Urinary bladder (tissue), 4 donors: ENCODE results near the gene NACC2. TPM values are rescaled to one million over a fixed set of nuclear protein-coding genes. Genes with fewer than 3 reads are reported as not detected.
"Not testable (repeated sequence)": the region's sequence is repeated elsewhere in the genome, so short reads cannot be mapped to it uniquely, and the experiment has no call there.

Experiments
- DNase-seq: peaks from one replicate; pipeline ENCODE4 v3.0.0-alpha.2; 2015; ENCODE audit errors: extremely low spot score
- H3K27ac ChIP-seq: one replicate; pipeline ENCODE4 v1.5.1; 2013; ENCODE audit warnings: low read depth, mild to moderate bottlenecking, moderate library complexity
- H3K36me3 ChIP-seq: one replicate; pipeline ENCODE4 v1.6.1; 2013; ENCODE audit warnings: mild to moderate bottlenecking, moderate library complexity; ENCODE audit not compliant: insufficient read depth
- H3K4me1 ChIP-seq: one replicate; pipeline ENCODE4 v1.6.1; 2013; ENCODE audit warnings: mild to moderate bottlenecking, moderate library complexity; ENCODE audit not compliant: insufficient read depth
- H3K4me3 ChIP-seq: one replicate; pipeline ENCODE4 v1.5.1; 2013; ENCODE audit warnings: low read depth, low read length
- WGBS: extraction: QIAGEN DNeasy Blood & Tissue Kit; methylation state at CpG from one replicate; pipeline ENCODE4 v1.1.7; 2013; 5-methylcytosine and 5-hydroxymethylcytosine counted together
- polyA plus RNA-seq: library from polyadenylated mRNA; stranded (reverse); fragments of 200-250 nt; gene quantifications from one replicate; pipeline ENCODE4 v1.2.3, GENCODE V29; 2013
- total RNA-seq: library from RNA; depleted of rRNA; stranded (reverse); fragments of >200 nt; gene quantifications from one replicate; pipeline ENCODE4 v1.2.3, GENCODE V29; 2014
- donor health status: healthy with polysubstance abuse.
- donor health status: healthy.

The NACC2 gene
- total and polyA plus RNA-seq, 2 donors, result 14.9 to 54.1 TPM

DNA sequence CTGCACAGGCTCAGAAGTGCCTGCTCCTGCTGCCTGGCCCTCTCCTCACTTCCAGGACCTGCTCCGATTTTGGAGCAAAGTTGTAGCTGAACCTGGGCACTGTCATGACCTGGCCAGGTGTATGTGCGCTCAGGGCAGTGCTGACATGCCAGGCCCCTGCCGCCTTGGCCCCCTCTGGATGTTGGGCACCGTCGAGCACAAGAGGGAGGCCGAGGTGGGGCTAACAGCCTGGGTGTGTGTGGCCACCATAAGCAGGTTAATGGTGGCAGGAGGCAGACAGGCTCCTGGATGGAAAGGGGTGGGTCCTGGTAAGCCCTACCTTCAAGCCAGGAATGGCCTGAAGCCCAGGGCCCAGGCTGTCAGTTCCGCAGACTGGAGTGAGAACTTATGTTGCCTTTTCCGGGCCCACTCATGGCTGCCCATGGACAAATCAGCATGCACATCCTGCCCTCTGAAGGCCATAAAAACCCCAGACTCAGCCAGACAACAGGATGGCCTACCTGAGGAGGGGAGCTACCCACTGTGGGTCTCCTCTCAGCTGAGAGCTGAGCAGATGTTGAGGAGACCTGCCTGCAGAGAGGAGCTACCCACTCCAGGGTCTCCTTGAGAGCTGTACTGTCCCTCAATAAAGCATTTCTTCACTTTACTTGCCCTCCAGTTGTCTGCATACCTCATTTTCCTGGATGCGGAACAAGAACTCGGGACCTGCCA, 66.2 kb downstream of the NACC2 start:
- Histone ChIP-seq H3K4me3 (no peak overlapping the region), H3K4me1 (no peaks in the 10 kb centered on the region), H3K36me3 (no peaks in the 10 kb centered on the region), H3K27ac (no peak overlapping the region)
- DNase-seq, result no peak
- WGBS, result 84% methylated on average over 10 of the region's 10 CpGs

DNA sequence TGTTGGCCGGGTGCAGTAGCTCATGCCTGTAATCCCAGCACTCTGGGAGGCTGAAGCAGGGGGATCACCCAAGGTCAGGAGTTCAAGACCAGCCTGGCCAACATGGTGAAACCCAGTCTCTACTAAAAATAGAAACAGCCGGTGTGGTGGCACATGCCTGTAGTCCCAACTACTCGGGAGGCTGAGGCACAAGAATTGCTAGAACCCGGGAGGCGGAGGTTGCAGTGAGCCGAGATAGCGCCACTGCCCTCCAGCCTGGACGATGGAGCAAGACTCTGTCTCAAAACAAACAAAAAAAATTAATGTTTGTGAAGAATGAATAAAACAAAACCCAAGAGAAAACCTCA, 68.2 kb downstream of the NACC2 start:
- not testable (repeated sequence) for H3K36me3 ChIP-seq, H3K4me1 ChIP-seq, H3K27ac ChIP-seq, DNase-seq, H3K4me3 ChIP-seq
- 85% methylated on average over 8 of the region's 8 CpGs for WGBS

- Histone ChIP-seq H3K4me3 (no peak overlapping the region), H3K36me3 (no peaks in the 10 kb centered on the region), H3K27ac (no peak overlapping the region), H3K4me1 (no peaks in the 10 kb centered on the region)
- WGBS, result 83% methylated on average over 8 of the region's 8 CpGs
- no peak for DNase-seq
These were observed 68.7 kb downstream of the NACC2 start for GRCh38 chr9:136026266-136026942.

GRCh38 chr9:136025481-136025880, 69.6 kb downstream of the NACC2 start:
- no peaks in the 10 kb centered on the region for H3K36me3 ChIP-seq
- WGBS, result 70% methylated on average over 10 of the region's 10 CpGs
- no peak overlapping the region for H3K4me3 ChIP-seq
- no peaks in the 10 kb centered on the region for H3K4me1 ChIP-seq
- no peak overlapping the region for H3K27ac ChIP-seq
- DNase-seq, result no peak

GRCh38 chr9:136024696-136025316, 70.3 kb downstream of the NACC2 start:
- H3K4me1 ChIP-seq, result no peaks in the 10 kb centered on the region
- H3K4me3 ChIP-seq, result no peak overlapping the region
- DNase-seq, result no peak
- no peak overlapping the region for H3K27ac ChIP-seq
- 58% methylated on average over 16 of the region's 16 CpGs for WGBS
- H3K36me3 ChIP-seq, result no peaks in the 10 kb centered on the region

GRCh38 chr9:136024286-136024685, 70.8 kb downstream of the NACC2 start:
- 69% methylated on average over 2 of the region's 2 CpGs for WGBS
- DNase-seq, result no peak
- H3K27ac ChIP-seq, result no peak overlapping the region
- H3K36me3 ChIP-seq, result no peaks in the 10 kb centered on the region
- H3K4me1 ChIP-seq, result no peaks in the 10 kb centered on the region
- no peak overlapping the region for H3K4me3 ChIP-seq

GRCh38 chr9:136023410-136024225, 71.5 kb downstream of the NACC2 start:
- Histone ChIP-seq H3K4me1 (no peaks in the 10 kb centered on the region), H3K36me3 (no peaks in the 10 kb centered on the region), H3K4me3 (no peak overlapping the region), H3K27ac (no peak overlapping the region)
- 51% methylated on average over 16 of the region's 16 CpGs for WGBS
- DNase-seq, result no peak

DNA sequence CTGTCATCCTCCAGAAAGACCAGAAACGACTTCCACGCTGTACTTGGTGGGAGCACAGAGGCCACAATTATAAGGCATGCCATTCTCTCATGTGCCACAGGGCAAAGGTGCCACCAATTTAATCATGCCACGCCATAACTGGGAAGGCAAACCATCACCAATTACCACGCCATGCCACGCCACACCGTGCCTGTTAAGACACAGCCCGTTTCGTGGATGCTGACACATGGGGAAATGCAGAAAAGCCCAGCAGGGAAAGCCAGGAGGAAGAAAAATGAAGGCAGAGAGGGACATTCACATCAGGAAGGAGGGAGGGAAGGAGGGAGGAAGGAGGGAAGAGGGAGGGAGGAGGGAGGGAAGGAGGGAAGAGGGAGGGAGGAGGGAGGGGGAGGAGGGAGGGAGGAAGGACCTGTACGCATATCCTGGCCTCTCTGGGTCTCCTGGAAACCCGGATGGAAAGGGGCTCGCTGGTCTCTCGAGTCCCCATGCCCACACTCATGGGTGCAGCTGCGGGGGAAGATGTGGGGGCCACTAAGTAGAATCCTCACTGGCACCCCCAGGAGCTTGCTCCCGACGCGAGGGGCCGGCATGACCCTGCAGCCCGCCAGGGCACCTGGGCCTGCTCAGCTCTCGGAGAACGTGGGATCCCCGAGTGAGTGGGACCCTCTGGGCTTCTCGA, 72.2 kb downstream of the NACC2 start:
- H3K27ac ChIP-seq, result no peak overlapping the region
- H3K4me1 ChIP-seq, result no peaks in the 10 kb centered on the region
- 91% methylated on average over 22 of the region's 22 CpGs for WGBS
- DNase-seq, result no peak
- H3K36me3 ChIP-seq, result no peaks in the 10 kb centered on the region
- no peak overlapping the region for H3K4me3 ChIP-seq

DNA sequence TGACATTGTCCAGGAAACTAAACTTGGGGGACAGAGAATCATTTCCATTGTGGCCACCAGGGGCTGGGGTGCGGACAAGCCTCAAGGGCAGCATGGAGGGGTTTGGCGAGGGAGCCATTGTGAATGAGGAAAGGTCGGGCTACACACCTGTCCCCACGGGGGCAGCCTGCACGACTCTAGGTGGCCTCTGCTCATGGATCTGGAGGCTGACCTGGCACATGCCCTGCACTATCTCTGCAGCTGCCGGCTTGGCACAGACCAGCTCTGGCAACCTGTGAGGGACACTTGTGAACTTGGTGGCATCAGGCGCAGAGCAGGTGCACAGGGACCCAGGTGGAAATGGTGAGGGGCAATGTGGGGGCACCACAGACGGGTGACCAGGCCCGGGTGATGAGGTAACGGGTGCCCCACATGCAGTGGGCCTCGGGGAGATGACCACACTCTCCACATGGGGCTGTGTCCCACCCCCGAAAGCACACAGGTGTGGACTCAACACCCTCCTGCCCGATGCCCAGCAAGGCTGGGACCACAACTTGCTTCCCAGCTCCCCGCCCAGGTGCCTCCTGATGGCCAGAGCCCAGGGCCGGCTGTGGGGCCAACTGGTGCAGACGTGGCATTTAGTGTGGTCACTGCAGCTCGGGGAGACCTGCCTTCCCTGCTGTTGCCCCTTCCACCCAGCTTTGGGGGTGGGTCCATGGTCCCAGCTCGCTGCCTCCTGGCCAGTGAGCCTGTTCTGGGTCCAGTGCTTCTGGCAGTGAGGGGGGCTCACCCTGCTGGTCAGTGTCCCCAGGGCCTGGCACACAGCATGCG, 73.0 kb downstream of the NACC2 start:
- H3K4me1 ChIP-seq, result no peaks in the 10 kb centered on the region
- no peaks in the 10 kb centered on the region for H3K36me3 ChIP-seq
- WGBS, result 88% methylated on average over 19 of the region's 19 CpGs
- no peak overlapping the region for H3K4me3 ChIP-seq
- no peak overlapping the region for H3K27ac ChIP-seq
- DNase-seq, result no peak

- H3K36me3 ChIP-seq, result no peaks in the 10 kb centered on the region
- no peak overlapping the region for H3K27ac ChIP-seq
- H3K4me3 ChIP-seq, result no peak overlapping the region
- H3K4me1 ChIP-seq, result no peaks in the 10 kb centered on the region
- DNase-seq, result no peak
- WGBS, result 82% methylated on average over 25 of the region's 25 CpGs
These were observed 73.8 kb downstream of the NACC2 start for GRCh38 chr9:136021171-136021871.

DNA sequence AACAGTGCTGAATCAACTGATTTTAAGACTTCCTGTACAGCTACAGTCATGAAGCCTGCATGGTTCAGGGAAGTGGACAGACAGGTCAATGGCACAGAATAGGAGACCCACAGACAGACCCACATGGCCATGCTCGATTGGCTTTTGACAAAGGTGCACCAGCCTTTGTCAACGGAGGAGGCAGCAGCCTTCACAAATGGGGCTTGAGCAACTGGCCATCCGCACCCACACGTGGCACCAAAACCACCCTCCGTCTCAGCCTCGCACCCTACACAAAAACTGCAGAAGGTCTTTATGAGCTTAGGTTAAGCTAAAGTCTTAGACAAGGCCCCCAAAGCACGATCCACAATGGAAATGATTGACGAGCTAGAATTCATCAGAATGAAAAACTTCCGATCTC, 74.4 kb downstream of the NACC2 start:
- H3K4me1 ChIP-seq, result no peaks in the 10 kb centered on the region
- no peak for DNase-seq
- no peaks in the 10 kb centered on the region for H3K36me3 ChIP-seq
- no peak overlapping the region for H3K4me3 ChIP-seq
- H3K27ac ChIP-seq, result no peak overlapping the region
- WGBS, result 89% methylated on average over 9 of the region's 9 CpGs

DNA sequence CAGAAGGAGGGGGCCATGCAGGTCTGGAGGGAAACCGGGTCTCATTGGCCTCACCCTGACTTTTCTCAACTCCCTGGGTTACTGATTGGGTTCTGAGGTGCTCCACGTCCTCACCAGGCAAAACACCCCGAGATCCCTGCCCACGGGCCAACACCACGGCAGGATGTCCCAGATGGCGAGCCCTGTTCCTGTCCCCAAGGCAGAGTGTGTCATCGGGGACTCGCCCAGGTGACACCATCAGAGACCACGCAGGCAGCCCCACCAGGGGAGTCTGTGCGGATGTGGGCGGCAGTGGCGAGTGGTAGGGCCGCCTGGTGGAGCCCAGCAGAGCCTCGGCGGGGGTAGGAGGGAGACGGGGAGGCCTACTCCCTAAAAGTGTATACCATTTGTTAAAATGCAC, 74.9 kb downstream of the NACC2 start:
- no peak overlapping the region for H3K27ac ChIP-seq
- WGBS, result 93% methylated on average over 16 of the region's 16 CpGs
- no peaks in the 10 kb centered on the region for H3K4me1 ChIP-seq
- no peak overlapping the region for H3K4me3 ChIP-seq
- no peak for DNase-seq
- H3K36me3 ChIP-seq, result no peaks in the 10 kb centered on the region
